GM12878 (cell line): ENCODE measurements around the gene CEBPB. TPM values are rescaled to one million over a fixed set of nuclear protein-coding genes. Genes with fewer than 3 reads are reported as not detected.

Source experiments
- ATAC-seq: fragments of 200-7000 bp; cut with Tn5 transposase; 3 replicates; pipeline ENCODE4 v1.9.1; 2020; ENCODE audit warnings: mild to moderate bottlenecking, moderate library complexity
- BruUV-seq: library from RNA; stranded (reverse); fragments of 400-500 nt; replicated peaks from 2 replicates; lab custom pipeline; 2021; lab: Mats Ljungman, UMichigan
- CTCF ChIA-PET: fragments of 300-600 bp; sonication (Branson Sonifier 250); formaldehyde crosslinking; extraction: SDS; loops from one replicate; lab custom pipeline; 2021; ENCODE audit warnings: inconsistent platforms; lab: Yijun Ruan, JAX
- POLR2A ChIA-PET: fragments of 350-600 bp; formaldehyde crosslinking; extraction: SDS; loops from one replicate; lab custom pipeline; 2021; ENCODE audit warnings: inconsistent platforms; lab: Charles Lee
- RAD21 ChIA-PET: fragments of 300-600 bp; sonication (Branson Sonifier 250); formaldehyde crosslinking; loops from one replicate; lab custom pipeline; 2023; ENCODE audit warnings: antibody characterized with exemption; ENCODE audit not compliant: unreplicated experiment; lab: Charles Lee
- SMC1A ChIA-PET: fragments of 300-600 bp; sonication (Branson Sonifier 250); formaldehyde crosslinking; loops from one replicate; lab custom pipeline; 2023; ENCODE audit not compliant: unreplicated experiment, uncharacterized antibody; lab: Charles Lee
- DNase-seq: peaks from one replicate; pipeline ENCODE4 v3.0.0-alpha.2; 2011; ENCODE audit warnings: low read depth, low spot score
- FAIRE-seq: peaks from 3 replicates; lab custom pipeline; 2011; peaks lifted over from hg19 to GRCh38; lab: Jason Lieb, UNC
- H2AFZ ChIP-seq: 2 replicates; pipeline ENCODE4 v1.6.0; 2011; ENCODE audit warnings: low read depth, low read length, control low read depth; ENCODE audit not compliant: control insufficient read depth
- H3K27ac ChIP-seq: 2 replicates; pipeline ENCODE4 v1.5.1; 2011; ENCODE audit warnings: control low read depth; ENCODE audit not compliant: control insufficient read depth, insufficient read depth
- H3K27me3 ChIP-seq, 2 experiments: replicated peaks in 1 of 2; 2 replicates each; pipeline versions ENCODE4 v1.6.0 to v1.6.1; 2011; ENCODE audit warnings: low read length in 1 of 2; ENCODE audit not compliant: control insufficient read depth in 2 of 2, insufficient read depth in 2 of 2
- H3K36me3 ChIP-seq, 2 experiments: 2 replicates each; pipeline ENCODE4 v1.5.1; 2011; ENCODE audit warnings: low read length in 1 of 2; ENCODE audit not compliant: control insufficient read depth in 2 of 2, insufficient read depth in 2 of 2
- H3K4me1 ChIP-seq: 2 replicates; pipeline ENCODE4 v1.6.1; 2011; ENCODE audit warnings: mild to moderate bottlenecking, low read length, moderate library complexity, mixed read lengths; ENCODE audit not compliant: control insufficient read depth, insufficient read depth
- H3K4me2 ChIP-seq: 2 replicates; pipeline ENCODE4 v1.6.0; 2011; ENCODE audit warnings: control low read depth; ENCODE audit not compliant: control insufficient read depth, insufficient read depth
- H3K4me3 ChIP-seq: fragments of 200-600 bp; sonication (generic); 2 replicates; pipeline ENCODE4 v1.5.1; 2016
- H3K79me2 ChIP-seq: 2 replicates; pipeline ENCODE4 v1.6.0; 2011; ENCODE audit warnings: low read length; ENCODE audit not compliant: control insufficient read depth, insufficient read depth
- H3K9ac ChIP-seq: 2 replicates; pipeline ENCODE4 v1.8.0; 2011; ENCODE audit warnings: low read length, control low read depth, mixed read lengths; ENCODE audit not compliant: control insufficient read depth, insufficient read depth
- H3K9me3 ChIP-seq: replicated peaks from 3 replicates; pipeline ENCODE4 v1.5.1; 2011; ENCODE audit warnings: mild to moderate bottlenecking, low read length; ENCODE audit not compliant: control insufficient read depth, insufficient read depth
- H4K20me1 ChIP-seq: 2 replicates; pipeline ENCODE4 v1.6.0; 2011; ENCODE audit not compliant: control insufficient read depth, insufficient read depth
- BHLHE40 ChIP-seq, 2 experiments: fragments of 450-650 bp in 1 of 2; IDR thresholded peaks; 2 replicates each; pipeline ENCODE4 v1.6.1; 2011 to 2017; ENCODE audit warnings: low read depth in 2 of 2, borderline replicate concordance in 1 of 2, improper control_type of control experiment in 1 of 2, low read length in 1 of 2, mild to moderate bottlenecking in 1 of 2
- CBX5 ChIP-seq: sonication (generic); IDR thresholded peaks from 2 replicates; pipeline ENCODE4 v1.6.1; 2016; ENCODE audit warnings: low read depth, moderate library complexity, mild to moderate bottlenecking, inconsistent platforms
- EED ChIP-seq: sonication (generic); IDR thresholded peaks from 2 replicates; pipeline ENCODE4 v1.6.1; 2016; ENCODE audit warnings: antibody characterized with exemption, low read depth
- GATAD2B ChIP-seq: fragments of 450-650 bp; conservative IDR thresholded peaks from 2 replicates; pipeline ENCODE4 v1.6.1; 2017; ENCODE audit warnings: low read depth, mild to moderate bottlenecking, moderate library complexity
- HDAC6 ChIP-seq: fragments of 200-600 bp; sonication (generic); IDR thresholded peaks from one replicate; pipeline ENCODE4 v1.8.0; 2017; ENCODE audit warnings: antibody characterized with exemption; ENCODE audit not compliant: unreplicated experiment
- KLF5 ChIP-seq: fragments of 450-650 bp; IDR thresholded peaks from 2 replicates; pipeline ENCODE4 v1.6.1; 2014; ENCODE audit warnings: mild to moderate bottlenecking; ENCODE audit not compliant: partially characterized antibody
- MTA2 ChIP-seq: fragments of 450-650 bp; IDR thresholded peaks from 2 replicates; pipeline ENCODE4 v1.6.1; 2016; ENCODE audit warnings: low read depth, mild to moderate bottlenecking, moderate library complexity
- NFIC ChIP-seq: IDR thresholded peaks from 2 replicates; pipeline ENCODE4 v1.6.1; 2012; ENCODE audit warnings: low read depth, mild to moderate bottlenecking, inconsistent platforms, low read length, moderate library complexity
- NRF1 ChIP-seq: conservative IDR thresholded peaks from 2 replicates; pipeline ENCODE4 v1.6.1; 2011; ENCODE audit warnings: mild to moderate bottlenecking, low read depth, low read length, improper control_type of control experiment
- RBBP5 ChIP-seq: fragments of 200-600 bp; sonication (generic); conservative IDR thresholded peaks from 2 replicates; pipeline ENCODE4 v1.6.1; 2016
- SIN3A ChIP-seq: IDR thresholded peaks from 2 replicates; pipeline ENCODE4 v1.6.1; 2012; ENCODE audit warnings: low read depth, low read length, improper control_type of control experiment
- TBL1XR1 ChIP-seq: IDR thresholded peaks from 2 replicates; pipeline ENCODE4 v1.6.1; 2012; ENCODE audit warnings: low read depth, low read length, improper control_type of control experiment
- ZBTB40 ChIP-seq: fragments of 450-650 bp; IDR thresholded peaks from 2 replicates; pipeline ENCODE4 v1.6.1; 2016; ENCODE audit warnings: mild to moderate bottlenecking, moderate library complexity, borderline replicate concordance
- ZNF622 ChIP-seq: fragments of 450-650 bp; IDR thresholded peaks from 2 replicates; pipeline ENCODE4 v1.6.1; 2017; ENCODE audit warnings: mild to moderate bottlenecking, inconsistent platforms
- WGBS: methylation state at CpG from one replicate; pipeline ENCODE4 v1.1.6; 2016; ENCODE audit warnings: low lambda C conversion rate; ENCODE audit not compliant: insufficient replicate concordance, insufficient coverage; ENCODE audit errors: missing lambda C conversion rate; 5-methylcytosine and 5-hydroxymethylcytosine counted together
- in situ Hi-C: fragments of 300-500 bp; cut with MboI; formaldehyde crosslinking; loops from 9 replicates; pipeline ENCODE4 v1.14.3; 2018; ENCODE audit warnings: mixed read lengths
- intact Hi-C: fragments of 100-400 bp; cut with micrococcal nuclease; formaldehyde crosslinking; loops from one replicate; pipeline ENCODE4 v1.14.2; 2022; ENCODE audit not compliant: unreplicated experiment
- polyA plus RNA-seq, 11 experiments: library from polyadenylated mRNA; depleted of rRNA in 4 of 11; unstranded in 6 of 11; stranded (reverse) in 5 of 11; fragments of >200 nt; fragmentation: Nextera tagmentation in 4 of 11; fragmentation: Illumina TruSeq in 1 of 11; extraction: Ambion mirVana in 4 of 11; extraction: Trizol in 1 of 11; gene quantifications; 1 replicate in 1 of 11; 2 replicates in 10 of 11; pipeline versions ENCODE4 v1.2.1 to v1.2.3, GENCODE V29; 2011 to 2016; ENCODE audit warnings: inconsistent platforms in 2 of 11, missing spikeins in 2 of 11, low read depth in 1 of 11
- total RNA-seq, 4 experiments: library from RNA; depleted of rRNA in 3 of 4; stranded (reverse); fragments of >200 nt in 3 of 4; fragmentation: Illumina TruSeq in 1 of 4; extraction: Trizol in 1 of 4; gene quantifications; 2 replicates each; pipeline versions ENCODE4 v1.2.1 to v1.2.3, GENCODE V29; 2013 to 2021

Gene CEBPB
- total and polyA plus RNA-seq, 10 of the 15 experiments (the other 5 are each of a cell fraction or from before 2014, with no cell fraction given), result 0.18 to 8.8 (median 1.6) TPM

GRCh38 chr20:50226093-50226974 lies 35.7 kb downstream of the CEBPB start:
- SMC1A ChIA-PET, result no interaction called here
- FAIRE-seq, result no peak
- ATAC-seq, result no peak

GRCh38 chr20:50227506-50227905 lies 36.9 kb downstream of the CEBPB start:
- ChIA-PET POLR2A (no interaction called here), RAD21 (no interaction called here), CTCF (interaction anchor here (0.6 kb wide), 1 partner anchor 18 kb away, joined by 3 read pairs; no protein-coding TSS in a partner anchor), SMC1A (no interaction called here)
- no peak overlapping the region for H3K27ac ChIP-seq
- H3K4me3 ChIP-seq, result no peak overlapping the region
- no peaks in the 10 kb centered on the region for H4K20me1 ChIP-seq
- no peaks in the 10 kb centered on the region for H3K79me2 ChIP-seq
- H3K9ac ChIP-seq, result no peak overlapping the region
- no peak overlapping the region for H2AFZ ChIP-seq
- 20% methylated on average over 2 of the region's 3 CpGs for WGBS
- BruUV-seq, result no TSS peak
- in situ Hi-C loops (no loop called here), intact Hi-C loops (no loop called here)
- TF ChIP-seq NRF1 (no peak), ZBTB40 (no peak), RBBP5 (no peak), GATAD2B (no peak)
- ATAC-seq, result no peak
- H3K4me2 ChIP-seq, result no peak overlapping the region
- DNase-seq, result no peak
- H3K4me1 ChIP-seq, result no peaks in the 10 kb centered on the region
- peaks cover 0 to 1% of the 10 kb centered on the region in 2 experiments; a peak in 2 of 4 replicates for H3K27me3 ChIP-seq
- no peaks in the 10 kb centered on the region; the same call in 2 of the 3 replicates for H3K9me3 ChIP-seq
- H3K36me3 ChIP-seq, result no peaks in the 10 kb centered on the region
- FAIRE-seq, result no peak

More at GRCh38 chr20:50226093-50226974, 35.7 kb downstream of the CEBPB start:
- Histone ChIP-seq H3K36me3 (no peaks in the 10 kb centered on the region), H3K4me3 (no peak overlapping the region), H2AFZ (no peak overlapping the region), H3K27ac (no peak overlapping the region), H4K20me1 (no peaks in the 10 kb centered on the region), H3K4me2 (no peak overlapping the region), H3K79me2 (no peaks in the 10 kb centered on the region), H3K9ac (no peak overlapping the region), H3K27me3 (peaks cover 0 to 1% of the 10 kb centered on the region in 2 experiments; a peak in 2 of 4 replicates), H3K4me1 (no peaks in the 10 kb centered on the region), H3K9me3 (no peaks in the 10 kb centered on the region; the same call in 2 of the 3 replicates)
- WGBS, result 17% methylated on average over 13 of the region's 13 CpGs
- in situ Hi-C loops (no loop called here), intact Hi-C loops (no loop called here)
- ChIA-PET POLR2A (no interaction called here), RAD21 (no interaction called here), CTCF (no interaction called here)
- no peak for DNase-seq
- BruUV-seq, result no TSS peak
- TF ChIP-seq CBX5 (no peak), KLF5 (no peak), MTA2 (no peak), BHLHE40 (IDR thresholded peaks at IDR 0.05; ENCODE audit: borderline replicate concordance in 1 of 2, low read depth in 2 of 2, low read length in 1 of 2) (no peak), TBL1XR1 (no peak), EED (no peak), SIN3A (no peak), HDAC6 (no peak), NFIC (no peak), ZNF622 (no peak)
